ENCODE measurements around the gene RPS6KA2. TPM values are rescaled to one million over a fixed set of nuclear protein-coding genes. Genes with fewer than 3 reads are reported as not detected.

RPS6KA2 gene
- total and polyA plus RNA-seq, 2 experiments from 2014 or later: 19.3 to 24.0 TPM

GRCh38 chr6:166633732-166634535 lies 6.9 kb upstream of the RPS6KA2 start:
- Histone ChIP-seq H3K4me3 (no peak overlapping the region), H3K27ac (no peak overlapping the region), H3K36me3 (no peaks in the 10 kb centered on the region), H3K27me3 (peaks cover 20% of the 10 kb centered on the region), H3K9me3 (ENCODE audit: low read depth) (no peaks in the 10 kb centered on the region), H3K4me1 (ENCODE audit: low read depth) (peaks cover 10% of the 10 kb centered on the region)
- no peak for TF ChIP-seq CTCF (IDR thresholded peaks at IDR 0.05; ENCODE audit: low read depth, low read length)
- no peak for DNase-seq (ENCODE audit: low read depth in 1 of 2, low spot score in 1 of 2)

GRCh38 chr6:166632731-166633130 lies 5.7 kb upstream of the RPS6KA2 start:
- TF ChIP-seq CTCF (IDR thresholded peaks at IDR 0.05; ENCODE audit: low read depth, low read length): no peak
- Histone ChIP-seq H3K9me3 (ENCODE audit: low read depth) (no peaks in the 10 kb centered on the region), H3K27ac (no peak overlapping the region), H3K4me1 (ENCODE audit: low read depth) (peaks cover 5% of the 10 kb centered on the region), H3K4me3 (no peak overlapping the region), H3K27me3 (peaks cover 22% of the 10 kb centered on the region), H3K36me3 (no peaks in the 10 kb centered on the region)
- DNase-seq (ENCODE audit: low read depth in 1 of 2, low spot score in 1 of 2): no peak

- no peak for DNase-seq (ENCODE audit: low read depth in 1 of 2, low spot score in 1 of 2)
- no peaks in the 10 kb centered on the region for H3K9me3 ChIP-seq (ENCODE audit: low read depth)
- no peak overlapping the region for H3K27ac ChIP-seq
- H3K4me1 ChIP-seq (ENCODE audit: low read depth): no peaks in the 10 kb centered on the region
- H3K27me3 ChIP-seq: peaks cover 28% of the 10 kb centered on the region
- TF ChIP-seq CTCF (IDR thresholded peaks at IDR 0.05; ENCODE audit: low read depth, low read length): no peak
- no peaks in the 10 kb centered on the region for H3K36me3 ChIP-seq
- H3K4me3 ChIP-seq: no peak overlapping the region
Measured at GRCh38 chr6:166630462-166630861, 3.4 kb upstream of the RPS6KA2 start.

- Histone ChIP-seq H3K36me3 (no peaks in the 10 kb centered on the region), H3K4me1 (ENCODE audit: low read depth) (no peaks in the 10 kb centered on the region), H3K4me3 (no peak overlapping the region), H3K27ac (no peak overlapping the region), H3K9me3 (ENCODE audit: low read depth) (no peaks in the 10 kb centered on the region), H3K27me3 (peaks cover 36% of the 10 kb centered on the region)
- DNase-seq (ENCODE audit: low read depth in 1 of 2, low spot score in 1 of 2): peak in 1 of 2 donors; percentile 57
- TF ChIP-seq CTCF (IDR thresholded peaks at IDR 0.05; ENCODE audit: low read depth, low read length): no peak
Measured at GRCh38 chr6:166629628-166630027, 2.6 kb upstream of the RPS6KA2 start.

GRCh38 chr6:166627875-166628801 lies 1.1 kb upstream of the RPS6KA2 start:
- no peaks in the 10 kb centered on the region for H3K4me1 ChIP-seq (ENCODE audit: low read depth)
- no peaks in the 10 kb centered on the region for H3K9me3 ChIP-seq (ENCODE audit: low read depth)
- no peaks in the 10 kb centered on the region for H3K36me3 ChIP-seq
- peak; percentile 61 to 74 for DNase-seq (ENCODE audit: low read depth in 1 of 2, low spot score in 1 of 2)
- peaks cover 41% of the 10 kb centered on the region for H3K27me3 ChIP-seq
- peak overlapping the region; percentile 62 for H3K4me3 ChIP-seq
- no peak for TF ChIP-seq CTCF (IDR thresholded peaks at IDR 0.05; ENCODE audit: low read depth, low read length)
- peak overlapping the region; percentile 81 for H3K27ac ChIP-seq
